Measurements from ENCODE around the gene DYNLT3.

DYNLT3 gene, protein sequence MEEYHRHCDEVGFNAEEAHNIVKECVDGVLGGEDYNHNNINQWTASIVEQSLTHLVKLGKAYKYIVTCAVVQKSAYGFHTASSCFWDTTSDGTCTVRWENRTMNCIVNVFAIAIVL

DNA sequence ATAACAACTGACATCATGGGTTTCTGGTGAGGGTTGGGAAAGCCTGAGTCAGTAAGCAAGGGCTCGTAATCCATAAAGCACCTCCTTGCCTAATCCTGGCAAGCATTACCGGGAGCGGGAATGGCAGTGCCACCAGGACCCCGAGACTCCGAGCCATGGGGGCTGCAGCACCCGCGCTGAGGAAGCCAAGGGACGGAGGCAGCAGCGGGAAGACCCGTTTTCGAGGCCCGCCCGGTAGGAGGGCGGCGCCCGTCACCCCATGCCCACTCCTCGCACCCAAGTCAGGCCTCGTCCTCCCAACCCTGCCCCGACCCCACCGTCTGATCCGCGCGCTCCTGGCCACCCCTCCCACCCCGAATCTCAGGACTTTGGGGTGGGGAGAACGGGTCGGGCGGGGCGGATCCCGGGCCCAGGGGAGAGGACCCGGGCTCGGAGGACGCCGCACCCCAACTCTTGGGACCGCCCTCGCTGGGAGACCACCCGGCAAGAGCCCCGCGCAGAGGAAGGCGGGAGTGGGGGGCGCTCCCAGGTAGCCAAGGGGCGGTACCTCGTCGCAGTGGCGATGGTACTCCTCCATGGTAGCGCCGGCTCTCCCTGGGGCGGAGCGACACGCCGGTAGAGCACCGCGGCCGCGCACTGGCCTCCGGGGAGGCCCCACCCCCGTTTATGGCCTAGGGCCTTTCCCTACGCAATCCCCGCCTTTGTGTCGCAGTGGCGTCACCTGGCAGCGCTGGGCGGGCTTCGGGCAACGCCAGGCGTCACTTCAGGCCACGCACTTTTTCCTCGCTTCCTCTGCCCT is at the start of gene DYNLT3:
Gene DYNLT3, minus strand, starts transcription at position 638 of the 799 bp plus-strand sequence. Its CDS starts 61 bp downstream, at position 577.
- peak; percentile 12 for DNase-seq

DNA sequence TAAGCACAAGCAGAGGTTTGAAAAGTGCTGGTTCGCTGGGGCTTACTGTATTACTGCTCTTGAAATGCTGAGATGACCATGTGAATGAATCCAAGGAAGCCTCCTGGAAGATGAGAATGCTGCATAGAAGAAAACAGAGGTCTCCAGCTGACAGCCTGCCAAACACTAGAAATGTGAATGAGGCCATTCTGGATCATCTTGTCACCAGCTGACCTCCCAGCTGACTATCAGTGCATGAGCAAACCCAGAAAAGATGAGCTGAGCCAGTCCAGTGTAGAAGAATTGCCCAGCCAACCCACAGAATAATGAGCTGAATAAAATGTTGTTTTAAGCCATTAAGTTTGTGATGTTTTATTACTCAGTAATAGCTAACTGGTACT is 49.1 kb upstream of the DYNLT3 start:
- DNase-seq: no peak

DNA sequence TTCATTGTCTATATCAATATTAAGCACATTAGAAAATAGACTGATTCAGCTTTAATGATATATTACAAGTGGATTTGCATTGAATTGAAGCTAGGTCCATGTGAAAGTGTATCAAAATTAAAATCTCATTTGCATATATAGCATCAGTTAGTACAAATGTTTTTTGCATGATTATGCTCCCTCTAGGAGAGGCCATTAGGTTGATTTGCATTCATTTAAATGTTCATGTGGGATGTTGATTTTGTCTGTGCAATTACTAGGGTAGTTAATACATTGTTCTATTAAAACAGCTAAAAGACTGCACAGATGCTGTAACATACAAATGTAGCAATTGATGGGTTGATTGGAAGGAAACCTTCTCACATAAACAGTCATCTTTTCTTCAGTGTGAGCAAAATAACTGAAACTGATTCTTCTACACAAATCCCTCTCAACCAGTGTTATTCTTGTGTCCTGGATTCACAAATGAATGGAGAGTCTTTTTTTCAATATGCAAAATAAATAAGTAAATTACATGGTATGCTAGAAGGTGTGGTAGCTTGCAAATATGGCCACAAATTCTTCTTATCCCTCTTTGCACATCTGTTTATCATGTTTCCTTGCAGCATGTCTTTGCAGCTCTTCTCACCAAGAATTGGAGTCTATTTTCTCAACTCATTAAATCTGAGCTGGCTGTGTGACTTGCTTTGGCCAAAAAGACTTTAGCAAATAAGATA is 48.6 kb upstream of the DYNLT3 start:
- no peak for DNase-seq

DNA sequence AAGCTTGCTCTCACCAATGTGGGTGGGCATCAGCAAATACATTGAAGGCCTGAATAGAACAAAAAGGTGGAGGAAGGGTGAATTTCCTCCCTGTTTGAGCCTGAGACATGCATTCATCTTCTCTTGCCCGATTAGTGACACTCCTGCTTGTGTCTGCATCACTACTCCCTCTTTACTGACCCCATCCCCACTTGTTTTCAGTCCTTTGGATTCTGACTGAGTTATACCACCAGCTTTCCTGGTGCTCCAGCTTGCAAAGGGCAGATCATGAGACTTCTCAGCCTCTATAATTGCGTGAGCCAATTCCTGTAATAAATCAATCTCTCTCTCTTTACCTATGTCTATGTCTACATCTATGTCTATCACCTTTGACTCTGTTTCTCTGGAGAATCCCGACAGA is 47.4 kb upstream of the DYNLT3 start:
- no peak for DNase-seq

DNA sequence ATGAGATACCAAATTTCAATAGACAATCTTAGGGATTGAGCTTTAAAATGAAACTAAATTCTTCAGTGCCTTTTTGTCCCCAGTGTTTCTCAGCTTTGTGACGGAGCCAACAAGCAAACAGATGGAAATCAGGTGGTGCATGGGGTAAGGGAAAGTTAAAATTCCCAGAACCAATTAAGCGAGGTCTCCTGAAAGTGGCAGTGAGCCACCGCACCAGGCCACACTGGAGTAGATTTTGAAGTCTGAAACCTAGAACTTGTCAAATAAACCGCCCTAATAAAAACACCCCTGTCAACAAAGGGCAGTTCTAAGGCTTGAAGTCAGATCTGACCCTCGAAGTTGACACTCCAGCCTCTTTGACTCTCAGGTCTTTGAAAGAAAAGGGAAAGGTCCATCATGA is 40.6 kb upstream of the DYNLT3 start:
- no peak for DNase-seq

DNA sequence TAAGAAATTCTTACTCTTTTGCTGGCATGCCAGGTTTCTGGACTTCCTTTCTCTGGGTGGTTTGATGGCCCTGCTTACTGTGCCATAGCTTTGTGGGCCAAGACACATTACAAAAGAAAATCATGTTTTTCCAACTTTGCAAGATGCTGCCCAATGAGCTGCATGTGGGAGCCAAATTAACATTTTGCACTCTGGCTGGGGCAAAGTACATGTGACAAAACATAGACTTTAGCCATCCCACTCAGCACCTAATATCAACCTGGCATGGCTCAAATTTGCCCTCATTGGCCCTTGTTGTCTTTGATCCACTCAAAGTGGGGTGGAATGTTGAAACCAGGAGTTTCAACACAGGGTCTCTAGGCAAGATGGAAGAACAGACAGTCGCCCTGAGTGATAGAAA is 40.0 kb upstream of the DYNLT3 start:
- DNase-seq: no peak

DNA sequence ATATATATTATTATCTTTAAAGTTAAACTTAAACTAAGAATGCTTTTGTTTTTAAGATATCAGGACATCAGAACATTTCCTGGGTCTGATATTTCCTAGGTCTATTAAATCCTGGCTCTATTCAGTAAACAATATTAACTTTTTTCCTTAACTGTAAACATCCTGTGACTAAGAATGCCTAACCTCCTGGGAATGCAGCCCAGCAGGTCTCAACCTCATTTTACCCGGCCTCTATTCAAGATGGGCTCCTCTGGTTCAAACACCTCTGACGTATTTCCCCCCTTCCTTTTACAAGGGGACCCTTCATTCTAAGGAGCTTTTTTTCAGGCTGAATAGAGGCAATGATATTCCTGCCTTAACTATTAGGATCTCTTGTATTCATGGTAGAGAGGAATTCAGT is 35.8 kb upstream of the DYNLT3 start:
- no peak for DNase-seq

DNA sequence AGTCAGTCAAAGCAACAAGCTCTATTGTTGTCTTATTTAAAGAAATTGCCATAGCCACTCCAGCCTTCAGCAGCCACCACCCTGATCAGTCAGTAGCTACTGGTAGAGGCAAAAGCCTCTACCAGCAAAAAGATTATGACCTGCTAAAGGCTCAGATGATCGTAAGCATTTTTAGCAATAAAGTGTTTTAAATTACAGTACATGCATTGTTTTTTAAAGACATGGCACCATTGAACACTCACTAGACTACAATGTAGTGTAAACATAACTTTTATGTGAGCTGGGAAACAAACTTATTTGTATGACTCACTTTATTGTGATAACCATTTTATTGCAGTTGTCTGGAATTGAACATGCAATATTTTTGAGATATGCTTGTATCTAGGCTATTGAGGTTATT is 32.3 kb upstream of the DYNLT3 start:
- no peak for DNase-seq

DNA sequence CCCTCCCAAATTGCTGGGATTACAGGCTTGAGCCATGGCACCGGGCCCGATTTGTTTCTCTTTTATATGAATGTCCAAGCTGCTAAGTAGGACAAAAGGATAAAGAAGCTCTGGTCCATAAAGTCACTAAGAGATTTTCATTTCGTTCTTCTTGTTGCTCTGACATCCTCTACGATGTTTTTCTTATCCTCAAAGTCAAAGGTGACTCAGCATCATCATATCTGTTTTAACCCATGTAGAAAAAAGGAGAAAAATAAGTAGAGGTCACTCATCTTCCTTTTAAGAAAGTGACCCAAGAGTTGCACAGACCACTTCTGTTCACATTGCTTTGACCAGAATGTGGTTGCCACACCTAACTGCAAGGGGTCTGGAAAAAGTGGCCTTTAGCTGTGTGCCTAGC is 29.3 kb upstream of the DYNLT3 start:
- DNase-seq: no peak

DNA sequence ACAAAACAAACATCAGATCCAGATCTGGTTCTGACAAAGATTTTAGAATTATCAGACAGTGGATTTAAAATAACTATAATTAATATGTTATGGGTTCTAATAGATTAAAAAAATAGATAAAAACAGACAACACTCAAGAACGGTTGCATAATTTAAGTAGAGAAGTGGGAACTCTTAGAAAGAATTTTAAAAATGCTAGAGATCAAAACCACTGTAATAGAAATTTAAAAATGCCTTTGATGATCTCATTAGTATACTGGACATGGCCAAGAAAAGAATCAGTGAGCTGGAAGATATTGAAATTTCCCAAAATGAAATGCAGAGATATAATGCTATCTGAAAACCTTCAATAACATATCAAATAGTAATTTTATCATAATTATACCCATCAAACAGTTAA is 28.3 kb upstream of the DYNLT3 start:
- no peak for DNase-seq

DNA sequence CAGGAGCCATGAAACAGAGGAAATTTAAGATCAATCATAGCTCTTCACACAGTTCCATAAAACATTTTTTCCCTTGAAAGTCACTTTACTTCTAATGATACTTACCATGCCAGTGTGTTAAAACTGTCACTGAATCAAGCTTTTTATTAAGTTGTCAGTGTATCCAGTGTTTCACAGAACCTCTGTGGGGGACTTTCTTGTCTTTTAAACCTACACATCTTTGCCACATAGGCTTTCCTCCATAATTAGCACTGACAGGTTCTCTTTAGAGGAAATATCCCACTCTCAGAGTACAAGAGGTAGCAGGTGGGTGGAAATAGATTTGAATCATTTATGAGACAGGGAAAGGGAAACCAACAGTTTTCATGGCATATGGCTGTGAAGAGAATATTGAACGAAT is 25.8 kb upstream of the DYNLT3 start:
- no peak for DNase-seq

DNA sequence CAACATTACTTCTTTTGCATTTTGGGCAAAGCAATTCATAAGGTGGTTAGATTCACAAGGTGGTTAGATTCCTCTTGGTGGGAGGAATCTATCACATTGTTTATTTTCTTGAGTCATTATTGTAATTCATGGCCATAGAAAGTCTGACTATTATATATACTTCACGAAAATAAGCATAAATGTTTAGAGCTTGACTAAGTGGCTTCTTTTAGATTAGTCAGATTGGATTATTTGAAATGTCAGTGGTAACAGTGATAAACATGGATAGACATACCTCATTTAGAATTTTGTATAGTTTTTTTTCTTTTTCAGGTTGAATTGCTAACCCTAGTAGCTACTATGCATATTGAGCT is 24.9 kb upstream of the DYNLT3 start:
- no peak for DNase-seq

DNA sequence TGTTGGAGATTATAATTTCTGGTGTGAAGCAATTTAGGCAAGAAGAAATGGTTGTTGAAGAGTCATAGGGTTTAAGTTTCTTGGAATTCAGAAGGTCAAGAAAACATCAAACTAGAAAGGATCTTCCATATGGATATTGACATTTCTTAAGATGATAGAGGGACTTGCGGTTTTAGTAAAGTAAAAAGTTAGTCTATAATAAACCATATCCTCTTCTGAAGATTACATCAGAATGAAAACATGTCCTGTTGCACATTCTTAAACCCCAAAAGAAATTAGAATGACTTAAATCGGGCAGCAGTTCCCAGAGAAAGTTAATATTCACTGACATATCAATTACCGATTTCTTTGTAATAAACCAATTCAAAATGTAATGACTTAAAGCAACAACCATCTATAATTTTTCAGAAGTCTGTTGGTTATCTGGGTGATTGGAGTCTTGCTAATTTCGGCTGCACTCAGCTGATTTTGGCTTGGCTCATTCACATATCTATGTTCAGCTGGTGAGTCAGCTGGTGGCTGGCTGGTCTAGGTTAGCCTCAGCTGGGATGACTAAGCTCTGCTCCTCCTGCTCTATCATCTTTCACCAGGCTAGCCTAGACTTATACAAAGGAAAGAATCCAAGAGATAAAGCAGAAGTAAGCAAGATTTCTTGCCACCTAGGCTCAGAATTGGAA is 24.4 kb upstream of the DYNLT3 start:
- DNase-seq: peak; percentile 87

DNA sequence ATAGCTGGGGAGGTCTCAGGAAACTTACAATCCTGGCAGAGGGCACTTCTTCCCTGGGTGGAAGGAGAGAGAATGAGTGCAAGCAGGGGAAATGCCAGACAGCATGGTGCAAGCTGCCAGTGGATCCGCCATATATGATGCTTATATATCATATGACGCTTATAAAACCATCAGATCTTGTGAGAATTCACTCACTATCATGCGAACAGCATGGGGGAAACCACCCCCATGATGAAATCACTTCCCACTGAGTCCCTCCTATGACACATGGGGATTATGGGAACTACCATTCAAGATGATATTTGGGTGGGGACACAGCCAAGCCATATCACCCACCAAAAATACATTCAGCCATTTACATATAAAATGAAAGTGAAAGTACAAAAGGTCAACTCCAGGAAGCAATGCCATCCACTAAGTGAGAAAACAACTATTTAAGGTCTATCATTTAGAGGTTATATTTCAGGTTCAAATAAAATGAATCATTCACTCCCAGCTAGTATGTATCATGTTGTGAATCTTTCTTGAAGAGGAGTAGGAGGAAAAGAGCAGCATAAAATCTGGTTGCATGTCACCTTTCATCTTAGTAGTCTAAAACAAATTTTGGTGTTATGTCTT is 20.3 kb upstream of the DYNLT3 start:
- DNase-seq: no peak

DNA sequence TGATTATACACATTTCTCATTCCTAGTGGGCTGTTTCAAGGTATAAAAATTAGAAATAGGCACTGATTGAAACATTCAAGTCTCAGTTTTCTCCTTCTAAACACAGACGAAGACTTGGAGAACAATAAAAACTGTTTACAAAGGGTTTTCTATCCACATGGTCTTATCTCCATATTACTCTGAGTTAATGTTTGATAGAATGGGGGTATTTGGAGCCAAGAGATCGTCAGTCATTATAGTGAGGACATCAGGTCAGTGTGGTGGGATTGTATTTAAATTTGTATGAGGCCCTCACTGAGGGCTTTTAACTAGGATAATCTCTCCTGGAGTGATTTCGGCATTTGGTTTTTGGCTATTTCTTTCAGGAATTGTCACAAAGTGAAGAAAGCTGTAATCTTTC is 16.4 kb upstream of the DYNLT3 start:
- DNase-seq: no peak

DNA sequence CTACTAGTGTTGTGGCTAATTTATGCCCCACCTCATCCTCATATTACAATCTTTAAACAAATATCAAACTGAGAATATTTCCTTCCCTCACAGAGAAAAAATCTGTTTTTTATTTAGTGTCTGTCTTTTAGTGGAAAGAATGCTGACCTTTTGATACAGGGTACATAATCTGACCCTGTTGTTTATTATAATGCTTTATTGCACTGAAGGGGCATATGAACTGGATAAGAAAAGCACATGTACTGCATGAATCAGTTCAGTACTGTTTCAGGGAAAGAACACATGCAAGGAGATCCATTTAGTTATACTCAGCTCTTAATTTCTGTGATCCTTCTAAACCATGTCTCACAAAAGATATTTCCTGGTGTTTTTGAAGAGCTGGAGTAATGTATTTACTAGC is 15.5 kb upstream of the DYNLT3 start:
- no peak for DNase-seq

DNA sequence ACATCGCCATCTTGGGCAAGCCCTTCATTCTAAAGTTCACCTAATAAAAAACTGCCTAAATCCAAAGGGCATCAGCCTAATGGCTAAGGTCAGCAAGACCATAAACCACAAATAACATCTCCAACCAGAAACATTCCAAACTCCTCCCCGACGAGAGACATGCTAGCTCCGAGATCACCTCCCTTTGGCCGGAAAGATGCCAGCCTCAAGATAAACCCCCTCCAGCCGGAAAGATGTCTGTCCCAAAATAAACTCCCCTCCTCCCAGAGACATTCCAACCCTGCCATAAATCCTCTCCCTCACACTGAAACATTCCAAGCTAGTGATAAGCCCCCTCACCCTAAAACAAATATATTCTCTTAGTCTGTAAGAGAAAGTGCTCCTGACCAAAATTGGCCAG is 13.3 kb upstream of the DYNLT3 start:
- peak; percentile 3 for DNase-seq

DNA sequence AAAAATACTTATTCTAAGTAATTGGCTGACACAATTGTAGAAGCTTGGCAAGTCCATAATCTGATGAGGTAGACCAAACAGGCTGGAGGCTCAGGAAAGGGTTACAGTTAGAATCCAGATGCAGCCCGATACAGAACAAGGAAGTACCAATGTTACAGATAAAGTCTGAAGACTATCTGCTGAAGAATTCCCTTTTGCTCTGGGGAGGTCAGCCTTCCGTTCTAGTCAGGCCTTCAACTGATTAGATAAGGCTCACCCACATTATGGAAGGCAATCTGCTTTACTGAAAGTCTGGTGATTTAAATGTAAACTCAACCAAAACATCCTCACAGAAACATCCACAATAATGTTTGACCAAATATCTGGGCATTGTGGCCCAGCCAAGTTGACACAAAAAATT is 7.4 kb upstream of the DYNLT3 start:
- DNase-seq: no peak

DNA sequence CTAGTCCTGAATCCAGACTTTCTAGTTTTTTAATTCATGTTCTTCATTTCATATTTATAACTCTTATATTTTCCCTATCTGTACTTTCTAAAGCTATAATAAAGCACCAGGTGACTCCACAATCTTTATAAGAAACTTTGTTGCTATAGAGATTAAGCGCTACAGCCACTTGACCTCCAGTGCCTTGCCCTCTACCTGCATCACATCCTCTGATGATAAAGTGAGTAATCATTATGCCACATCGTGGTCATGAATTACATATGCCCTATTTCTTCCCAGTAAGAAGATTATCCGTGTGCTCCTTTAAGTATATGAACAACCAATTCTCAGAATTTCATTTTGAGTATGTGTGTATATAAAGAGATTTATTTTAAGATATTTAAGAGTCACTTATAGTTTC is 6.8 kb upstream of the DYNLT3 start:
- DNase-seq: no peak

DNA sequence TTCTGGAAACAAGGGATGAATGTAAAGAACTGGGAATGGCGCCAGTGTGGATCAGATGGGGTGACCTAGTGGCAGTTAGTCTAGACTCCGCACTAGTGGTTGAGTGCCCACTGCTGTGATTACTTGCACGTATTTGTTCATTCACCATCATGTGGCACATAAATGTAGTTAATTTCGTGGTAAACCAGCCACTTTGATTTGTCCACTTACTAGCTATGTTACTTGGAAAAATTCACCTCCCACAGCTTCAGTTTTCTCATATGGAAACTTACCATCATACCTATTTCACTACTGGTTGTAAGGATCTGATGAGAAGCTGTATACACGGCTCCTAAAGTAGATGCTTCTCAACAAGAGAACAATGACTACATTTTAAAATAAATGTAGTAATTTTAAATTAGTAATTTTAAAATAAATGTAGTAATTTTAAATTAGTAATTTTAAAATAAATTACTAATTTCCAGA is 394 bp upstream of the DYNLT3 start:
- DNase-seq: no peak

DNA sequence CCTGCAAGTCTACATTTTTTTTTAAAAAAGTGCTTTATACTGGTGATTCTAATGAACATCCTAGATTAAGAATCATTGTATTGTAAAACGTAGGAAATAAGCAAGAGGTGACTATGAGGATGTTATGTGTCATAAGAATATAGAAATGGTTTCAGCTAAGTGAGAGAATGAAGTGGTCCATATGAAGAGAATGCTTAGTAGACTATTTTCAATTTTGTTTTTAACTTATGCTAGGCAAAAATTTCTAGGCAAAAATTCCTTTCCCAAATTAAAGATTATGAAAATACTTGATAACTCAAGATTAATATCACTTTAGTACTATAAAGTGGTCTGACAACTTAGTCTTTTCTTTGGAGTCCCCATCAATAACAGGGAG is 825 bp downstream of the DYNLT3 start:
- no peak for DNase-seq

DNA sequence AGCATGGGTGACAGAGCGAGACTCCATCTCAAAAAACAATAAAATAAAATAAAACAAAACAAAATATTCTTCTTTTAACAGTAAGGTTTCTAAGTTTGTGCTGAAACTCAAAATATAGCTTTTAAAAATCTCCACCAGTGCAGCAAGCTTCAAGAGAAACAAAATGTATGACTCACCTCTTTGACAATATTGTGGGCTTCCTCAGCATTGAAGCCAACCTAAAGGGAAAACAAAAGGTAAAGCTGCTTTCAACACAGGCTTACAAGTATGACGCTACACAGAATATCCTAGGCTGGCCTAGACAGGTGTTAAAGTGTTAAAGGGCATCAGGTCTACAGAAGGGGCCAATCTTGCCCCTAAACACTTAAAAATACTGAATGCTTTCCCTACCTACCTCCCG is 1.2 kb downstream of the DYNLT3 start:
- no peak for DNase-seq

DNA sequence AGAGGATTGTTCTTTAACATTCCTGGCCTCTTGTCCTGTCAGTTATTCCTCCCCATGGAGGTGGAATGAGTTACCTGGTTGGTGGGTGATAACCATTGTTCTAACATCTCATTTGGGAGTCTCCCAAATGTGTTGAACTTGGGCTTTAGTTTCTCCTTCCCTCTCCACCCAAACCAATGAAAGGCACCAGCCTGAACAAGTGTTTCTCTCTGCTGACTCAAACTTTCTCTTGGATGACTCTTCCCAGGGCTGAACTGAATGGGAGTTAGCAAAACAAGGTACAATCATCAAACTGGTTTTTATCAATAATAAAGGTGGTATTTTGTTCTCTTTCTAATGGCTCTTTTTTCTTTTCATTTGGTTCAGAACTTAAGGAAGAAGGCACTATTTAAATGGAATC is 2.7 kb downstream of the DYNLT3 start:
- no peak for DNase-seq

All from NCI-H226 (cell line).